Subcutaneous adipose tissue (tissue), 4 donors: Measurements from ENCODE around the gene MCC. TPM values are rescaled to one million over a fixed set of nuclear protein-coding genes. Genes with fewer than 3 reads are reported as not detected.

ENCODE experiments used
- CTCF ChIP-seq: fragments of 450-650 bp; IDR thresholded peaks from one replicate; pipeline ENCODE4 v1.5.1; 2016; ENCODE audit warnings: low read depth, mild to moderate bottlenecking, control low read depth, antibody characterized with exemption, moderate library complexity
- total RNA-seq, 4 donors: library from RNA; depleted of rRNA; stranded (reverse); fragments of >200 nt; gene quantifications; one replicate each; pipeline ENCODE4 v1.1.0, GENCODE V29; 2016

Gene MCC
- total RNA-seq, 4 donors from 2014 or later = 15.0 to 57.3 (median 23.7) TPM

- TF ChIP-seq CTCF = no peak
These were observed 109.2 kb downstream of the MCC start for GRCh38 chr5:113378959-113379541.

- no peak for TF ChIP-seq CTCF
These were observed 109.7 kb downstream of the MCC start for GRCh38 chr5:113378514-113378913.

GRCh38 chr5:113378081-113378480 lies 110.2 kb downstream of the MCC start:
- no peak for TF ChIP-seq CTCF

- no peak for TF ChIP-seq CTCF
These were observed 111.6 kb downstream of the MCC start for GRCh38 chr5:113376640-113377039.

- no peak for TF ChIP-seq CTCF
These were observed 112.7 kb downstream of the MCC start for GRCh38 chr5:113375480-113376060.

- TF ChIP-seq CTCF = no peak
These were observed 114.8 kb downstream of the MCC start for GRCh38 chr5:113373426-113373825.

- TF ChIP-seq CTCF = no peak
These were observed 116.5 kb downstream of the MCC start for GRCh38 chr5:113371721-113372196.
